Liver (tissue), 9 donors: ENCODE measurements around the gene PTPN6. TPM values are rescaled to one million over a fixed set of nuclear protein-coding genes. Genes with fewer than 3 reads are reported as not detected.

ENCODE experiments used
- DNase-seq: peaks from one replicate; pipeline ENCODE4 v3.0.0-alpha.2; 2017; ENCODE audit warnings: low spot score
- H3K27ac ChIP-seq, 2 donors: one replicate each; pipeline ENCODE4 v1.7.0; 2013; ENCODE audit warnings: inconsistent platforms in 2 of 2, low read length in 2 of 2, control low read depth in 1 of 2, low read depth in 1 of 2, mild to moderate bottlenecking in 1 of 2
- H3K27me3 ChIP-seq, 4 donors: one replicate each; pipeline versions ENCODE4 v1.6.1 to v1.7.0; 2013; ENCODE audit warnings: low read length in 3 of 4, inconsistent platforms in 1 of 4, mild to moderate bottlenecking in 1 of 4, moderate library complexity in 1 of 4; ENCODE audit not compliant: control insufficient read depth in 4 of 4, insufficient read depth in 4 of 4
- H3K36me3 ChIP-seq, 4 donors: one replicate each; pipeline versions ENCODE4 v1.6.1 to v1.7.0; 2013; ENCODE audit warnings: low read length in 3 of 4, mild to moderate bottlenecking in 3 of 4, low read depth in 1 of 4, moderate library complexity in 1 of 4; ENCODE audit not compliant: control insufficient read depth in 4 of 4, insufficient read depth in 3 of 4
- H3K4me1 ChIP-seq, 4 donors: one replicate each; pipeline versions ENCODE4 v1.6.1 to v1.7.0; 2013; ENCODE audit warnings: low read length in 3 of 4, mild to moderate bottlenecking in 3 of 4, moderate library complexity in 1 of 4; ENCODE audit not compliant: control insufficient read depth in 4 of 4, insufficient read depth in 4 of 4
- H3K4me3 ChIP-seq, 3 donors: one replicate each; pipeline versions ENCODE4 v1.6.1 to v1.7.0; 2013; ENCODE audit warnings: low read length in 3 of 3, control low read depth in 1 of 3, low read depth in 1 of 3, mild to moderate bottlenecking in 1 of 3
- H3K9ac ChIP-seq, 2 donors: one replicate each; pipeline ENCODE4 v1.7.0; 2013; ENCODE audit warnings: low read length in 2 of 2, mild to moderate bottlenecking in 2 of 2, moderate library complexity in 2 of 2, control low read depth in 1 of 2, low read depth in 1 of 2
- H3K9me3 ChIP-seq, 4 donors: one replicate each; pipeline versions ENCODE4 v1.6.1 to v1.7.0; 2013; ENCODE audit warnings: low read length in 3 of 4; ENCODE audit not compliant: control insufficient read depth in 4 of 4
- EGR1 ChIP-seq, 2 donors: IDR thresholded peaks; 2 replicates each; pipeline ENCODE4 v1.6.1; 2016 to 2018; ENCODE audit warnings: antibody characterized with exemption in 2 of 2, low read depth in 2 of 2
- FOXA1 ChIP-seq: IDR thresholded peaks from 2 replicates; pipeline ENCODE4 v1.6.1; 2016; ENCODE audit warnings: antibody characterized with exemption
- FOXA2 ChIP-seq: IDR thresholded peaks from 2 replicates; pipeline ENCODE4 v1.6.1; 2016; ENCODE audit warnings: antibody characterized with exemption
- GABPA ChIP-seq, 2 donors: IDR thresholded peaks in 1 of 2; conservative IDR thresholded peaks in 1 of 2; 2 replicates each; pipeline ENCODE4 v1.6.1; 2016; ENCODE audit warnings: antibody characterized with exemption in 2 of 2, mild to moderate bottlenecking in 1 of 2, moderate library complexity in 1 of 2
- HNF4A ChIP-seq, 2 donors: conservative IDR thresholded peaks; 2 replicates each; pipeline ENCODE4 v1.6.1; 2016; ENCODE audit warnings: antibody characterized with exemption in 2 of 2, mild to moderate bottlenecking in 2 of 2
- HNF4G ChIP-seq: IDR thresholded peaks from 2 replicates; pipeline ENCODE4 v1.6.1; 2016; ENCODE audit warnings: antibody characterized with exemption
- JUND ChIP-seq, 2 donors: IDR thresholded peaks; 2 replicates each; pipeline ENCODE4 v1.6.1; 2016; ENCODE audit warnings: antibody characterized with exemption in 2 of 2
- NR2F2 ChIP-seq: IDR thresholded peaks from 2 replicates; pipeline ENCODE4 v1.6.1; 2016; ENCODE audit warnings: antibody characterized with exemption
- RAD21 ChIP-seq, 2 donors: IDR thresholded peaks; 2 replicates each; pipeline ENCODE4 v1.6.1; 2016; ENCODE audit warnings: antibody characterized with exemption in 2 of 2, mild to moderate bottlenecking in 2 of 2
- SP1 ChIP-seq: IDR thresholded peaks from 2 replicates; pipeline ENCODE4 v1.6.1; 2018; ENCODE audit warnings: antibody characterized with exemption, mild to moderate bottlenecking
- TAF1 ChIP-seq: conservative IDR thresholded peaks from 2 replicates; pipeline ENCODE4 v1.6.1; 2016; ENCODE audit warnings: antibody characterized with exemption, mild to moderate bottlenecking
- YY1 ChIP-seq: IDR thresholded peaks from 2 replicates; pipeline ENCODE4 v1.6.1; 2016; ENCODE audit warnings: antibody characterized with exemption, mild to moderate bottlenecking
- WGBS: extraction: QIAGEN DNeasy Blood & Tissue Kit; methylation state at CpG from one replicate; pipeline ENCODE4 v1.1.7; 2013; 5-methylcytosine and 5-hydroxymethylcytosine counted together
- polyA plus RNA-seq, 2 donors: library from polyadenylated mRNA; stranded (reverse) in 1 of 2; unstranded in 1 of 2; fragments of 200-250 nt in 1 of 2; fragments of >200 nt in 1 of 2; fragmentation: Nextera tagmentation in 1 of 2; extraction: Ambion mirVana in 1 of 2; gene quantifications; one replicate each; pipeline versions ENCODE4 v1.2.1 to v1.2.3, GENCODE V29; 2013 to 2015
- total RNA-seq, 2 donors: library from RNA; depleted of rRNA; stranded (reverse); fragments of >200 nt; gene quantifications; one replicate each; pipeline ENCODE4 v1.2.3, GENCODE V29; 2014
- TF ChIP-seq, protein P1 (sequence below): IDR thresholded peaks from 2 replicates; pipeline ENCODE4 v1.6.1; 2016; ENCODE audit warnings: antibody characterized with exemption
- TF ChIP-seq, protein P2 (sequence below): fragments of 150-350 bp; IDR thresholded peaks from 2 replicates; pipeline ENCODE4 v1.5.1; 2017; ENCODE audit warnings: improper control_type of control experiment, low read depth, low read length; ENCODE audit not compliant: missing input control
- TF ChIP-seq, protein P3 (sequence below): IDR thresholded peaks from 2 replicates; pipeline ENCODE4 v1.6.1; 2016; ENCODE audit warnings: antibody characterized with exemption, mild to moderate bottlenecking
- TF ChIP-seq, protein P4 (sequence below): IDR thresholded peaks from 2 replicates; pipeline ENCODE4 v1.6.1; 2016; ENCODE audit warnings: antibody characterized with exemption
- donor health status: healthy.
- donor health status: healthy.
- donor health status: healthy.
- donor health status: healthy.
- donor health status: healthy.

PTPN6 gene
- total and polyA plus RNA-seq, 4 donors: 15.2 to 41.0 (median 19.6) TPM

DNA sequence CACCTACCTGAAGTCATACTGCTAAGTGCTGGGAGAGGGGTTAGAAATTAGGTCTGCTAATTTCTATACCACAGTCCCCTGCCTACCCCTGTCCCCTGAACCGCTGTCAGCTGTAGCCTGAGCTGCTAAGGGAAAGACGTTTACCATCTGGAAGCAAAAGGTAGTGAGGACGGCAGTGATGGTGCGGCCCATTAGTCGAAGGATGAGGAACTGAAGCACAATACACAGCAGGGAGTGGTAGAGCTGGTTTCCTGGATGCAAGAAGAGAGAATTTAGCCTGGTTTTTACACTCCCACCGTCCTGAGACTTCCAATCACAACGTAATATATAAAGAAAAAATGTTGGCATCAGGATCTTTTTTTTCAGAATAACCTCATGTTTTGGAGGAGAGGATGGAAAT lies 31.4 kb downstream of the PTPN6 start:
- H3K9ac ChIP-seq: no peak overlapping the region
- H3K36me3 ChIP-seq: peaks cover 0 to 48% (median 37%) of the 10 kb centered on the region in 4 donors

DNA sequence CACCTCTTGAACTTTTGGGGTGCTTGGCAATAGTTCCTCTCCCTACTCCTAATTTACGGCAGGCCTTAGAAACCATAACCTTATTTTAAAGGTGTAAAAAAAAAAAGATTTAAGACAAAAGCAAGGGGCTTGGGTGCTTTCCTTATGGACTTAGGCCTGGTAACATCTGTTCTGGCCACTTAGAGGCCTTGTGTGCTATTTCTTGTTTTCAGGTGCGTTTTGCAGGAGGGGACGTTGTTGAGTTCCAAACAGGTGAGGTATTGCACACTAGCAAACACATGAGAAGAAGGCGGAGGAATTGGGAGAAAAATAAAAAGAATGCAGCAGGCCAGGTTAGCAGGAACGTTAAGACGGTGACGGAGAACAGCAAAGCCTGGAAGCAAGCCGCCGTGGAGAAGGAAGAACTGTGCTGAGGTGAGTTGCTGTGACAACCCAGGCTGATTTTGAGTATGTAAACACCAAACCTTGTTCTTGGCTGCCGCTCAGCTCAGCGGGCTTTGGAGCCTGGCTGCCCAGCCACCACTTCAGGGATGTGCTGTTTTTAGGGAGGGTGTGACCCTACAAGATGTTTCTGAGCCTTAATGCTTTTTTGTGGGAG lies 36.9 kb downstream of the PTPN6 start:
- 49% methylated on average over 11 of the region's 11 CpGs for WGBS

More for the DNA sequence above, 31.4 kb downstream of the PTPN6 start:
- H3K27ac ChIP-seq: no peak overlapping the region
- no peak for DNase-seq
- no peak overlapping the region for H3K4me3 ChIP-seq
- H3K9me3 ChIP-seq: no peaks in the 10 kb centered on the region
- H3K27me3 ChIP-seq: no peaks in the 10 kb centered on the region
- TF ChIP-seq GABPA (IDR thresholded peaks at IDR 0.05 in 1 of 2, conservative IDR thresholded peaks at IDR 0.05 in 1 of 2) (no peak), EGR1 (IDR thresholded peaks at IDR 0.05; ENCODE audit: low read depth in 2 of 2) (no peak), FOXA1 (no peak), SP1 (no peak), HNF4G (no peak), RAD21 (IDR thresholded peaks at IDR 0.05) (no peak), HNF4A (conservative IDR thresholded peaks at IDR 0.05) (no peak), YY1 (no peak), NR2F2 (no peak), JUND (IDR thresholded peaks at IDR 0.05) (no peak), FOXA2 (no peak), TAF1 (no peak)
- TF ChIP-seq, protein P1, sequence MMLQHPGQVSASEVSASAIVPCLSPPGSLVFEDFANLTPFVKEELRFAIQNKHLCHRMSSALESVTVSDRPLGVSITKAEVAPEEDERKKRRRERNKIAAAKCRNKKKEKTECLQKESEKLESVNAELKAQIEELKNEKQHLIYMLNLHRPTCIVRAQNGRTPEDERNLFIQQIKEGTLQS: no peak
- TF ChIP-seq, protein P2, sequence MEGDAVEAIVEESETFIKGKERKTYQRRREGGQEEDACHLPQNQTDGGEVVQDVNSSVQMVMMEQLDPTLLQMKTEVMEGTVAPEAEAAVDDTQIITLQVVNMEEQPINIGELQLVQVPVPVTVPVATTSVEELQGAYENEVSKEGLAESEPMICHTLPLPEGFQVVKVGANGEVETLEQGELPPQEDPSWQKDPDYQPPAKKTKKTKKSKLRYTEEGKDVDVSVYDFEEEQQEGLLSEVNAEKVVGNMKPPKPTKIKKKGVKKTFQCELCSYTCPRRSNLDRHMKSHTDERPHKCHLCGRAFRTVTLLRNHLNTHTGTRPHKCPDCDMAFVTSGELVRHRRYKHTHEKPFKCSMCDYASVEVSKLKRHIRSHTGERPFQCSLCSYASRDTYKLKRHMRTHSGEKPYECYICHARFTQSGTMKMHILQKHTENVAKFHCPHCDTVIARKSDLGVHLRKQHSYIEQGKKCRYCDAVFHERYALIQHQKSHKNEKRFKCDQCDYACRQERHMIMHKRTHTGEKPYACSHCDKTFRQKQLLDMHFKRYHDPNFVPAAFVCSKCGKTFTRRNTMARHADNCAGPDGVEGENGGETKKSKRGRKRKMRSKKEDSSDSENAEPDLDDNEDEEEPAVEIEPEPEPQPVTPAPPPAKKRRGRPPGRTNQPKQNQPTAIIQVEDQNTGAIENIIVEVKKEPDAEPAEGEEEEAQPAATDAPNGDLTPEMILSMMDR: no peak
- TF ChIP-seq, protein P3, sequence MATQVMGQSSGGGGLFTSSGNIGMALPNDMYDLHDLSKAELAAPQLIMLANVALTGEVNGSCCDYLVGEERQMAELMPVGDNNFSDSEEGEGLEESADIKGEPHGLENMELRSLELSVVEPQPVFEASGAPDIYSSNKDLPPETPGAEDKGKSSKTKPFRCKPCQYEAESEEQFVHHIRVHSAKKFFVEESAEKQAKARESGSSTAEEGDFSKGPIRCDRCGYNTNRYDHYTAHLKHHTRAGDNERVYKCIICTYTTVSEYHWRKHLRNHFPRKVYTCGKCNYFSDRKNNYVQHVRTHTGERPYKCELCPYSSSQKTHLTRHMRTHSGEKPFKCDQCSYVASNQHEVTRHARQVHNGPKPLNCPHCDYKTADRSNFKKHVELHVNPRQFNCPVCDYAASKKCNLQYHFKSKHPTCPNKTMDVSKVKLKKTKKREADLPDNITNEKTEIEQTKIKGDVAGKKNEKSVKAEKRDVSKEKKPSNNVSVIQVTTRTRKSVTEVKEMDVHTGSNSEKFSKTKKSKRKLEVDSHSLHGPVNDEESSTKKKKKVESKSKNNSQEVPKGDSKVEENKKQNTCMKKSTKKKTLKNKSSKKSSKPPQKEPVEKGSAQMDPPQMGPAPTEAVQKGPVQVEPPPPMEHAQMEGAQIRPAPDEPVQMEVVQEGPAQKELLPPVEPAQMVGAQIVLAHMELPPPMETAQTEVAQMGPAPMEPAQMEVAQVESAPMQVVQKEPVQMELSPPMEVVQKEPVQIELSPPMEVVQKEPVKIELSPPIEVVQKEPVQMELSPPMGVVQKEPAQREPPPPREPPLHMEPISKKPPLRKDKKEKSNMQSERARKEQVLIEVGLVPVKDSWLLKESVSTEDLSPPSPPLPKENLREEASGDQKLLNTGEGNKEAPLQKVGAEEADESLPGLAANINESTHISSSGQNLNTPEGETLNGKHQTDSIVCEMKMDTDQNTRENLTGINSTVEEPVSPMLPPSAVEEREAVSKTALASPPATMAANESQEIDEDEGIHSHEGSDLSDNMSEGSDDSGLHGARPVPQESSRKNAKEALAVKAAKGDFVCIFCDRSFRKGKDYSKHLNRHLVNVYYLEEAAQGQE: no peak
- TF ChIP-seq, protein P4, sequence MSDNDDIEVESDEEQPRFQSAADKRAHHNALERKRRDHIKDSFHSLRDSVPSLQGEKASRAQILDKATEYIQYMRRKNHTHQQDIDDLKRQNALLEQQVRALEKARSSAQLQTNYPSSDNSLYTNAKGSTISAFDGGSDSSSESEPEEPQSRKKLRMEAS: no peak
- H3K4me1 ChIP-seq: peaks cover 4 to 28% (median 25%) of the 10 kb centered on the region in 4 donors
- 93% methylated on average over 7 of the region's 7 CpGs for WGBS

More for the DNA sequence above, 36.9 kb downstream of the PTPN6 start:
- peaks cover 0 to 16% (median 4%) of the 10 kb centered on the region in 4 donors for H3K36me3 ChIP-seq
- H3K9ac ChIP-seq: no peak overlapping the region
- H3K4me1 ChIP-seq: peaks cover 0 to 15% (median 12%) of the 10 kb centered on the region in 4 donors
- no peaks in the 10 kb centered on the region for H3K27me3 ChIP-seq
- no peak for TF ChIP-seq FOXA1
- TF ChIP-seq FOXA2: peak; percentile 67
- TF ChIP-seq, protein P3: no peak
- no peak for TF ChIP-seq HNF4G
- TF ChIP-seq RAD21 (IDR thresholded peaks at IDR 0.05): no peak
- TF ChIP-seq, protein P4: no peak
- no peaks in the 10 kb centered on the region for H3K9me3 ChIP-seq
- no peak overlapping the region for H3K27ac ChIP-seq
- DNase-seq: no peak
- H3K4me3 ChIP-seq: no peak overlapping the region
